BJ (cell line): ENCODE measurements around the gene TMEM238L. TPM values are rescaled to one million over a fixed set of nuclear protein-coding genes. Genes with fewer than 3 reads are reported as not detected.

ENCODE experiments used
- CTCF ChIA-PET: fragments of 350-600 bp; formaldehyde crosslinking; extraction: SDS; loops from one replicate; lab custom pipeline; 2021; ENCODE audit warnings: antibody characterized with exemption, inconsistent platforms; lab: Yijun Ruan, JAX
- POLR2A ChIA-PET: fragments of 300-600 bp; sonication (Branson Sonifier 250); formaldehyde crosslinking; extraction: SDS; loops from one replicate; lab custom pipeline; 2021; ENCODE audit warnings: antibody characterized with exemption; lab: Charles Lee
- DNase-seq: peaks from one replicate; pipeline ENCODE4 v3.0.0-alpha.2; 2011; ENCODE audit warnings: low read depth
- H3K27me3 ChIP-seq: 2 replicates; pipeline ENCODE4 v1.6.0; 2011; ENCODE audit warnings: low read length; ENCODE audit not compliant: control insufficient read depth, insufficient read depth
- H3K36me3 ChIP-seq: 2 replicates; pipeline ENCODE4 v1.5.1; 2011; ENCODE audit warnings: low read length; ENCODE audit not compliant: control insufficient read depth, insufficient read depth
- H3K4me3 ChIP-seq: 2 replicates; pipeline ENCODE4 v1.5.1; 2011; ENCODE audit warnings: low read depth, mild to moderate bottlenecking, control low read depth, low read length
- polyA plus RNA-seq: library from polyadenylated mRNA; depleted of rRNA; stranded (reverse); fragments of >200 nt; gene quantifications from 2 replicates; pipeline ENCODE4 v1.2.3, GENCODE V29; 2011
- TF ChIP-seq, protein P1 (sequence below): IDR thresholded peaks from 2 replicates; pipeline ENCODE4 v1.5.1; 2011; ENCODE audit warnings: low read depth, mild to moderate bottlenecking, control low read depth, inconsistent platforms, low read length, moderate library complexity; ENCODE audit not compliant: insufficient read depth

TMEM238L gene
- polyA plus RNA-seq, 1 experiment: not detected

DNA sequence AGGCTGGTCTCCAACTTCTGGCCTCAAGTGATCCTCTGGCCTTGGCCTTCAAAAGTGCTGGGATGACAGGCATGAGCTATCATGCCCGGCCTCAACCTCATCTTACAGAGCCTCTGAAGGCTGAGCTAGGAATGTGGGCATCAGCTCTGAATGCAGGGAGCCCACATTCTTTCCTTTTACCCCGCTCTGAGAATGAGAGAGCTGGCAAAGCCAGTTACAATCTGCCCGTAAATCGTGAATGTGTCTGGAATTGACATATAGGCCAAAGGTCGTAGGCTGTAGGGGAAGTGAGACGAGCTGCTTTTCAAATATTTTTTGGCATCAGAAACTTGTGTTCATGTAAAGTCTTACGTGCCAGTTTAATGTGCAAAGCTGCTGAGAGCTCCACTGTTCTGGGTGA, 4.5 kb downstream of the TMEM238L start:
- TF ChIP-seq, protein P1, sequence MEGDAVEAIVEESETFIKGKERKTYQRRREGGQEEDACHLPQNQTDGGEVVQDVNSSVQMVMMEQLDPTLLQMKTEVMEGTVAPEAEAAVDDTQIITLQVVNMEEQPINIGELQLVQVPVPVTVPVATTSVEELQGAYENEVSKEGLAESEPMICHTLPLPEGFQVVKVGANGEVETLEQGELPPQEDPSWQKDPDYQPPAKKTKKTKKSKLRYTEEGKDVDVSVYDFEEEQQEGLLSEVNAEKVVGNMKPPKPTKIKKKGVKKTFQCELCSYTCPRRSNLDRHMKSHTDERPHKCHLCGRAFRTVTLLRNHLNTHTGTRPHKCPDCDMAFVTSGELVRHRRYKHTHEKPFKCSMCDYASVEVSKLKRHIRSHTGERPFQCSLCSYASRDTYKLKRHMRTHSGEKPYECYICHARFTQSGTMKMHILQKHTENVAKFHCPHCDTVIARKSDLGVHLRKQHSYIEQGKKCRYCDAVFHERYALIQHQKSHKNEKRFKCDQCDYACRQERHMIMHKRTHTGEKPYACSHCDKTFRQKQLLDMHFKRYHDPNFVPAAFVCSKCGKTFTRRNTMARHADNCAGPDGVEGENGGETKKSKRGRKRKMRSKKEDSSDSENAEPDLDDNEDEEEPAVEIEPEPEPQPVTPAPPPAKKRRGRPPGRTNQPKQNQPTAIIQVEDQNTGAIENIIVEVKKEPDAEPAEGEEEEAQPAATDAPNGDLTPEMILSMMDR: no peak
- Histone ChIP-seq H3K4me3 (no peak overlapping the region), H3K27me3 (no peaks in the 10 kb centered on the region), H3K36me3 (no peaks in the 10 kb centered on the region)
- ChIA-PET CTCF (no interaction called here), POLR2A (no interaction called here)
- DNase-seq: no peak

DNA sequence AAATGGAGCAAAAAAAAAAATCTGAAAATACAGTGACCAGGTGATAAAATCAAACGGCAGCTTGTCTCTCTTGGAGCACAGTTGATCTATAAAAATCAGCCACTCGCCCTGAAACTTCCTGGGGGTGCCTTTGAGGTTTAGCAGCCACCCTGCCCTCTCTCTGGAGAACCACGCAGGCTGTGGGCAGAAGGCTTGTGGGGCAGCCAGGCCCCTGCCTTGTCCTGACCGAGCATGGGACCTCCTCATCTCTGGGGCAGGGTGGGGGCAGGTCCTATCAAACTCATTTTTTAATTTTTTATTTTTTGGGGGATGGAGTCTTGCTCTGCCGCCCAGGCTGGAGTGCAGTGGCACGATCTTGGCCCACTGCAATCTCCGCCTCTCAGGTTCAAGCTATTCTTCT, 5.0 kb downstream of the TMEM238L start:
- ChIA-PET POLR2A (no interaction called here), CTCF (no interaction called here)
- DNase-seq: no peak
- no peak overlapping the region for H3K4me3 ChIP-seq
- H3K36me3 ChIP-seq: no peaks in the 10 kb centered on the region
- TF ChIP-seq, protein P1: no peak
- no peaks in the 10 kb centered on the region for H3K27me3 ChIP-seq

DNA sequence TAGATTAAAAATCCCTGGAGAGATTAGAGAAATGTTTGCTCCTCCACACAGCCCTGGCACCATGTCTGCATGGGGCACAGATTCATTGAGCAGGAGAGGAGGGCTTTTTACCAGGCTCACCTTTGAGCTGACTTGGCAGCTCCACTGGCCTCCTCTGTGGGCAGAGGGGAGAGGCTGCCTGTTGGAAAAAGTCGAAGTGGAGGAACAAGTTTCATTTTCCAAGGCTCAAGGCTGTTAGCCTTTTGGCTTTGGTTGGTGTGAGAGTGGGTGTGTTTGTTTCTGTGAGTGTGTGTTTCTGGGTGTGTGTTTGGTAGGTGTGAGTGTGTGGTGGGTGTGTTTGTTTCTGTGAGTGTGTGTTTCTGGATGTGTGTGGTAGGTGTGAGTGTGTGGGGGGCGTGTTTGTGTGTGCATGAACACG, 5.6 kb downstream of the TMEM238L start:
- DNase-seq: no peak
- no peaks in the 10 kb centered on the region for H3K36me3 ChIP-seq
- CTCF ChIA-PET: interaction anchor here (0.6 kb wide), 1 partner anchor 46 kb away, joined by 3 read pairs; no protein-coding TSS in a partner anchor

DNA sequence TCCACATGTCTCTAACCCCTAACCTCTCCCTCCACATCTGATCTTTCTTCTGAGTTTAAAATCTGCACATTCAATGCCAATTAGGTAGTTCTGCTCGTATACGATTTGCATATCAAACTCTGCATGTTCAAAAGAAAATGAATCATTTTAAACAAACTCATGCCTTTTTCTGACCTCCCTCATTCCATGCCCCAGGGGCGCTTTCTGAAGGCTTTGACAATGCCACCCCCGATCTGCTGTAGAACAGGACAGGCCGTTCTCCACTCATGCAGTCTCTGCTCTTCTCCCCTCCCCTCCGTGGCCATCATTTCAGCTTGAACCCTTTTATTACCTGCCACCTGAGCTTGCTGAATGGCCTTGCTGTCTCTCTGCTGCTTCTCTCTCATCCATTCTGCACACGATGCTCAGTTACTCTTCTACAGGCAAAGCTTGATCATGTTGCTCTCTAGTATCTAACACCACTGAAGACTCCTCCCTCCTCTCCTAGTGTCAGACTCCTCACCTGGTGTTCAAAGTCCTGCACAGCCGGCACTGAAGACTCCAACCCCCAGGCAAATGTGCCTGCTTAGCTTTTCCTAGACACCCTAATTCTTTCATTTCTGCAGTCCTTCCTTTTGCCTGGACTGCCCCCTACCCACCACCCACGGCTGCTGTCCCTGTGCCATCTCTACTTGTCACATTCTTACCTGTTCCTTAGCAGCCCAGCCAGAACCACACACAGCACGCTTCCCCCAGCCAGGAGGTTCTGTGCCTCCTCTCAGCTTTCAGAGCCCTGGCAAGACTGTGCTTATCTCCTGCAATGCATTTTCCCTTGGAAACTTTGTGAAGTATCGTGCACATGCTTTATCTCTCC, 6.2 kb downstream of the TMEM238L start:
- ChIA-PET CTCF (interaction anchor here (0.6 kb wide), 1 partner anchor 47 kb away, joined by 3 read pairs; no protein-coding TSS in a partner anchor), POLR2A (no interaction called here)
- Histone ChIP-seq H3K27me3 (no peaks in the 10 kb centered on the region), H3K4me3 (no peak overlapping the region), H3K36me3 (no peaks in the 10 kb centered on the region)
- no peak for DNase-seq
- TF ChIP-seq, protein P1: no peak

More for the DNA sequence above, 5.6 kb downstream of the TMEM238L start:
- Histone ChIP-seq H3K27me3 (no peaks in the 10 kb centered on the region), H3K4me3 (no peak overlapping the region)
- TF ChIP-seq, protein P1: no peak
- POLR2A ChIA-PET: no interaction called here

DNA sequence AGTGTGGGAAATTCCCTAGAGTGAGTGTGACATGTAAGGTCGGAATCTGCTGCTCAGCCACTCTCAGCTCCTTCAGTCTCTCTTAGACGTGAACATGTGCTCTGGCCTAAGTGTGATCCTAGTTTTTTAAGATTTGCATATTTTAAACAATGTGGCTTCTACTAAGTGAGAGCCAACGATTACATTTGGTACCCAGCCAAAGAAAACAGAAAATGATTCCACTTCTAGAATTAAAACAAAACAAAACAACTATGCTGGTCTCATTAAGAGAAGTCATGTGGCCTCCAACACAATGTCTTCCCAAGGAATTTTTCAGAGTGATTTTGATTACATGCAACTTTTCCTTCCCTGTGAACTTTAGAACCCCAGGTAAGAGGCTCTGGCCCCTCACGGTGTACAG, 10.1 kb downstream of the TMEM238L start:
- Histone ChIP-seq H3K36me3 (no peaks in the 10 kb centered on the region), H3K27me3 (no peaks in the 10 kb centered on the region), H3K4me3 (no peak overlapping the region)
- no peak for DNase-seq
- POLR2A ChIA-PET: no interaction called here
- CTCF ChIA-PET: no interaction called here
- TF ChIP-seq, protein P1: no peak
